C4-2B (cell line): ENCODE results near the gene ATXN8OS.
"Not testable (repeated sequence)": the region's sequence is repeated elsewhere in the genome, so short reads cannot be mapped to it uniquely, and the experiment has no call there.

Experiments used
- H3K27ac ChIP-seq: fragments of 450-650 bp; 2 replicates; pipeline ENCODE4 v1.5.1; 2017
- CTCF ChIP-seq: fragments of 450-650 bp; conservative IDR thresholded peaks from 2 replicates; pipeline ENCODE4 v1.5.1; 2017; ENCODE audit warnings: mild to moderate bottlenecking
- ZFX ChIP-seq: fragments of 450-650 bp; IDR thresholded peaks from 2 replicates; pipeline ENCODE4 v1.6.1; 2017

Gene ATXN8OS

DNA sequence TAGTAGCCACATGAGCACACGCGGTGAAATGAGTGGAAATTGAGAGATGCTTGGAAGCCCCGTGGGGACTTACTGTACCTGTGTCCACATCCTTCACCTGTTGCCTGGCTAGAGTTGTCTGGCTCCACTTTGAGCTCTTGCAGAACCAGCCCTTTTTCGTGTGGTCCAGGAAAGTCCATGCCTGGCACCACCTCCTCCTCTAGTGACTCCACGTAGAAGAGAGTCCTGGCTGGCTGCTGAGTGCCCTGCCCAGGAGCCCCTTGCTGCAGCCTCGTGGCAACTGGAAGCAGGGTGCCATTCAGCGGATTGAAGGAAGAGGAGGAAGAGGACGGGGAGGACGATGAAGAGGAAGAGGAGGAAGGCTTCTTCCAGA lies 515 bp upstream of the ATXN8OS start:
- no peak for TF ChIP-seq CTCF
- TF ChIP-seq ZFX = no peak

DNA sequence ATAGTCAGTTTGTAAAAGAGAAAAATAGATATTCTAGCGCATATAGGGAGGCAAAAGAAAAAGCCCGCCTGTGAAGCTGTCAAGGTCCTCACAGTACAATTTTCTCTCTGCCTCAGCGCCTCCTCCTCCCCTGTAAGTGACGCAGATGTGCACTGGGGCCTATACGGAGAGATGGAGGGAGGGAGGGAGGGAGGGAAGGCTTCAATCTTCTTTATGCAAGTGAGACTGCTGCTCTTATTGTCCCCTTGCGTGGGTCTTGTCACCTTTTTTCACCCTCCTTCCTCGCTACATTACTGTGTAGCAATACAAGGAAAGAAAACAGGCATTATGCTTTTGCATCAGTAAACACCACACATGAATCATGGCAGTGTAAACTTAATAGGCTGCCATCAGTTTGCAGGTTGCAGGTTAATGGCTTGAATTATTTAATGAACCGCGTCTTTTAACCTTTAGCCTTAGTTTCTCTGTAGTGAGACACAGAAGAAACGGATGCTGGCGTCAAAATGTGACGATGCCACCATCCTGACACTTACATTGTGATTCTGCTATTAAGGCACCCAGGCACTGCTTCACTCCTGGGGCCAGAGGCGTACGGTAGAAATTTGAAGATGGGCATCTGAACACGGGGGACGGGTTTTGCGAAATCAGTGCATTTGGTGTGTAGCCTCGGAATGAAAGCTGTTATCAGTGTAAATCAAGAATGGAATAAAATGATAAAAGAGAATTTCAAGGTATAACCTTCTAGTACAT lies 905 bp downstream of the ATXN8OS start, which contains the start of gene KLHL1:
Gene KLHL1 (minus strand): TSS at position 97 of the 750 bp plus-strand sequence. CDS start 753 bp downstream, outside the sequence.
- no peak within 1 kb of the TSS for H3K27ac ChIP-seq

More for the DNA sequence above, 515 bp upstream of the ATXN8OS start:
- no peak overlapping the region for H3K27ac ChIP-seq

DNA sequence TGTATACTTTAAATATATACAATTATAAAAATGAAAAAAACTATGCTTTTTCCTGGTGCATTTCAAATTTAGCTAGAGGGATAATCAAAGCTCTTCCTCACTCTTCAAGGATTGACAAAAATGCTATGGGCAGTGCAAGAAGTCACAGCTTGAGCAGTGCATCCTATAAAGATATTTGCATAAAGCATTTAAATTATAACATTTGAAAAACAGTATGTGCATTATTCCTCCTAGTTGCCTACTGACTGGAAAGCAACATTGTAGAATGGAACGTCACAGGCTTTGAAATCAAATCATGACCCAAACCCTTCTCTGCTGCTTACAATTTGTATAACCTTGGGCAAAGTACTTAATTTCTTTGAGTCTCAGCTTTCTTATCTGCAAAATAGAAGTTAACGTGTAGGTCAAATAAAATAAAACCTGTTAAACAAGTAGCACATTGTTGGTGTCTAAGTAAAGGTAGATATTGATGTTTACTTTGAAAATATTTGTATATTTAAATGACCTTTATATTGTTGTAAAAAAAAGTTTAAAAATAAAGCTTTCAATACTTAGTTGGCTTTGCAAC lies 9.8 kb downstream of the ATXN8OS start:
- TF ChIP-seq CTCF (no peak), ZFX (no peak)

More for the DNA sequence above, 905 bp downstream of the ATXN8OS start, which contains the start of gene KLHL1:
- no peak for TF ChIP-seq CTCF
- no peak for TF ChIP-seq ZFX

GRCh38 chr13:70125693-70126092 lies 18.1 kb downstream of the ATXN8OS start:
- no peak overlapping the region for H3K27ac ChIP-seq
- TF ChIP-seq CTCF = no peak
- TF ChIP-seq ZFX = no peak

More for the DNA sequence above, 9.8 kb downstream of the ATXN8OS start:
- no peak overlapping the region for H3K27ac ChIP-seq

- TF ChIP-seq ZFX (no peak), CTCF (no peak)
- no peak overlapping the region for H3K27ac ChIP-seq
Measured at GRCh38 chr13:70128098-70128497, 20.5 kb downstream of the ATXN8OS start.

DNA sequence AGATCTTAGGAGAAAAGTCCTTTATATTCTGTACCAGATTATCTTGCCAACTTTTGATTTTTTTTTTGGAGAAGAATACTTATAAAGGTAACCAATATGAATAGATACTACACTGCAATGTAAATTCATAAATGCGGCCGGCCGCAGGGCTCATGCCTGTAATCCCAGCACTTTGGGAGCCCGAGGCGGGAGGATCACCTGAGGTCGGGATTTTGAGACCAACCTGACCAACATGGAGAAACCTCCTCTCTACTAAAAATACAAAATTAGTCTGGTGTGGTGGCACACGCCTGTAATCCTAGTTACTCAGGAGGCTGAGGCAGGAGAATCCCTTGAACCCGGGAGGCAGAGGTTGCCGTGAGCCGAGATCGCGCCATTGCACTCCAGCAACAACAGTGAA lies 35.0 kb downstream of the ATXN8OS start:
- H3K27ac ChIP-seq = not testable (repeated sequence)

GRCh38 chr13:70162141-70162540 lies 54.5 kb downstream of the ATXN8OS start:
- TF ChIP-seq ZFX (no peak), CTCF (no peak)
- H3K27ac ChIP-seq = no peak overlapping the region

GRCh38 chr13:70170689-70171088 lies 63.1 kb downstream of the ATXN8OS start:
- no peak overlapping the region for H3K27ac ChIP-seq
- TF ChIP-seq ZFX (no peak), CTCF (no peak)
